Measurements from ENCODE around the gene GNAQ. TPM values are rescaled to one million over a fixed set of nuclear protein-coding genes. Genes with fewer than 3 reads are reported as not detected.

The GNAQ gene
- total and polyA plus RNA-seq, 4 donors = 6.8 to 19.6 (median 12.6) TPM

DNA sequence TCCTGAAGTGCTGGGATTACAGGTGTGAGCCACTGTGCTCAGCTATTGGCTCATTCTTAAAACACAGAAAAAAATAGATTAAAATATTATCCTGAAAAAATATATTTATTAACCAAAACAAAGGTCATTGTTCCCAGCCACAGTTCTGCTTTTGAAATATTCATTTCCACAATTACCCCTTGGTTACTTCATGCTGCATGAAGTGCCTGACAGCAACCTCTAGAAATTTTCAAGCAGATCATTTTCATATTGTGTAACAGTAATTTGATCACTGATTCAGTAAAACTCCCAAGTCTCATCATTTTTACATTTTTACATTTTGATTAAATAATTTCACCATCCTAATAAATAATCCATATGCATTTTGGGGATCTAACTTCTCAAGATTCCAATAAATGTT is 18.8 kb upstream of the GNAQ start:
- DNase-seq (ENCODE audit: low spot score) = no peak
- Histone ChIP-seq H3K9ac (ENCODE audit: low read depth in 1 of 2, low read length in 2 of 2) (no peak overlapping the region), H3K4me1 (ENCODE audit: control insufficient read depth in 4 of 4, insufficient read depth in 4 of 4, low read length in 3 of 4) (no peaks in the 10 kb centered on the region), H3K27ac (ENCODE audit: low read depth in 1 of 2, low read length in 2 of 2) (no peak overlapping the region), H3K9me3 (ENCODE audit: control insufficient read depth in 4 of 4, low read length in 3 of 4) (no peaks in the 10 kb centered on the region), H3K27me3 (ENCODE audit: control insufficient read depth in 4 of 4, insufficient read depth in 4 of 4, low read length in 3 of 4) (no peaks in the 10 kb centered on the region), H3K4me3 (ENCODE audit: low read depth in 1 of 3, low read length in 3 of 3) (no peak overlapping the region), H3K36me3 (ENCODE audit: control insufficient read depth in 4 of 4, insufficient read depth in 3 of 4, low read depth in 1 of 4, low read length in 3 of 4) (no peaks in the 10 kb centered on the region)
- TF ChIP-seq RAD21 (IDR thresholded peaks at IDR 0.05) (no peak), CTCF (IDR thresholded peaks at IDR 0.05; ENCODE audit: low read depth, low read length, missing input control) (no peak), FOXA1 (IDR thresholded peaks at IDR 0.05) (no peak), EGR1 (IDR thresholded peaks at IDR 0.05; ENCODE audit: low read depth in 2 of 2) (no peak), HNF4A (conservative IDR thresholded peaks at IDR 0.05) (no peak), GABPA (IDR thresholded peaks at IDR 0.05 in 1 of 2, conservative IDR thresholded peaks at IDR 0.05 in 1 of 2) (no peak), ATF3 (IDR thresholded peaks at IDR 0.05) (no peak), FOXA2 (IDR thresholded peaks at IDR 0.05) (no peak), RXRA (IDR thresholded peaks at IDR 0.05) (no peak), NR2F2 (IDR thresholded peaks at IDR 0.05) (no peak), YY1 (IDR thresholded peaks at IDR 0.05) (no peak), TAF1 (conservative IDR thresholded peaks at IDR 0.05) (no peak), MAX (IDR thresholded peaks at IDR 0.05) (no peak), JUND (IDR thresholded peaks at IDR 0.05) (no peak), HNF4G (IDR thresholded peaks at IDR 0.05) (no peak), SP1 (IDR thresholded peaks at IDR 0.05) (no peak)

DNA sequence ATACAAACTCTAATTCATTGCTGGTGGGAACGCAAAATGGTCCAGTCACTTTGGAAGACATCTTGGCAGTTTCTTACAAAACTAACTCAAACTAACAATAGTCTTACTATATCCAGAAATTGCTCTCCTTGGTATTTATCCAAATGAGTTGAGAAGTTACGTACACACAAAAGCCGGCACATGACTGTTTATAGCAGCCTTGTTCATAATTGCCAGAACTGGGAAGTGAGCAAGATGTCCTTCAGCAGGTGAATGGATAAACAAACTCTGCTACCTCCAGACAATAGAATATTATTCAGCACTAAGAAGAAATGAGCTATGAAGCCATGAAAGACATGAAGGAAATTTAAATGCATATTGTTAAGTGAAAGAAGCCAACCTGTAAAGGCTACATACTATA is 17.9 kb upstream of the GNAQ start:
- WGBS = 93% methylated on average over 3 of the region's 3 CpGs
- Histone ChIP-seq H3K27ac (ENCODE audit: low read depth in 1 of 2, low read length in 2 of 2) (no peak overlapping the region), H3K4me1 (ENCODE audit: control insufficient read depth in 4 of 4, insufficient read depth in 4 of 4, low read length in 3 of 4) (no peaks in the 10 kb centered on the region), H3K9me3 (ENCODE audit: control insufficient read depth in 4 of 4, low read length in 3 of 4) (no peaks in the 10 kb centered on the region), H3K9ac (ENCODE audit: low read depth in 1 of 2, low read length in 2 of 2) (no peak overlapping the region), H3K4me3 (ENCODE audit: low read depth in 1 of 3, low read length in 3 of 3) (no peak overlapping the region), H3K27me3 (ENCODE audit: control insufficient read depth in 4 of 4, insufficient read depth in 4 of 4, low read length in 3 of 4) (no peaks in the 10 kb centered on the region), H3K36me3 (ENCODE audit: control insufficient read depth in 4 of 4, insufficient read depth in 3 of 4, low read depth in 1 of 4, low read length in 3 of 4) (no peaks in the 10 kb centered on the region)
- no peak for TF ChIP-seq HNF4G (IDR thresholded peaks at IDR 0.05)
- no peak for TF ChIP-seq JUND (IDR thresholded peaks at IDR 0.05)
- no peak for TF ChIP-seq RAD21 (IDR thresholded peaks at IDR 0.05)
- TF ChIP-seq REST (IDR thresholded peaks at IDR 0.05) = no peak
- no peak for TF ChIP-seq NR2F2 (IDR thresholded peaks at IDR 0.05)
- TF ChIP-seq MAX (IDR thresholded peaks at IDR 0.05) = no peak
- TF ChIP-seq YY1 (IDR thresholded peaks at IDR 0.05) = no peak
- TF ChIP-seq FOXA2 (IDR thresholded peaks at IDR 0.05) = no peak
- no peak for TF ChIP-seq CTCF (IDR thresholded peaks at IDR 0.05; ENCODE audit: low read depth, low read length, missing input control)
- TF ChIP-seq ZBTB33 (IDR thresholded peaks at IDR 0.05) = no peak
- no peak for TF ChIP-seq TAF1 (conservative IDR thresholded peaks at IDR 0.05)
- TF ChIP-seq HNF4A (conservative IDR thresholded peaks at IDR 0.05) = no peak
- no peak for TF ChIP-seq SP1 (IDR thresholded peaks at IDR 0.05)
- TF ChIP-seq ATF3 (IDR thresholded peaks at IDR 0.05) = no peak
- TF ChIP-seq EGR1 (IDR thresholded peaks at IDR 0.05; ENCODE audit: low read depth in 2 of 2) = no peak
- no peak for TF ChIP-seq FOXA1 (IDR thresholded peaks at IDR 0.05)
- TF ChIP-seq GABPA (IDR thresholded peaks at IDR 0.05 in 1 of 2, conservative IDR thresholded peaks at IDR 0.05 in 1 of 2) = no peak
- DNase-seq (ENCODE audit: low spot score) = no peak
